LNCaP clone FGC (cell line): ENCODE measurements around the gene CPEB2.

Experiments used
- DNase-seq: peaks from one replicate; pipeline ENCODE4 v3.0.0-alpha.2; 2011; ENCODE audit warnings: low read depth
- H3K4me3 ChIP-seq: 2 replicates; pipeline ENCODE4 v1.5.1; 2011; ENCODE audit warnings: mild to moderate bottlenecking, low read depth, low read length, control low read depth
- CTCF ChIP-seq: IDR thresholded peaks from 2 replicates; pipeline ENCODE4 v1.5.1; 2012; ENCODE audit warnings: mild to moderate bottlenecking; ENCODE audit not compliant: control insufficient read depth, insufficient read depth; ENCODE audit errors: extremely low read depth

The CPEB2 gene

GRCh38 chr4:15020502-15021286 lies 18.4 kb downstream of the CPEB2 start:
- no peak for DNase-seq
- TF ChIP-seq CTCF = no peak
- no peak overlapping the region for H3K4me3 ChIP-seq

GRCh38 chr4:15021311-15021710 lies 19.0 kb downstream of the CPEB2 start:
- no peak for DNase-seq
- no peak for TF ChIP-seq CTCF
- no peak overlapping the region for H3K4me3 ChIP-seq

GRCh38 chr4:15021946-15022345 lies 19.7 kb downstream of the CPEB2 start:
- TF ChIP-seq CTCF = no peak

GRCh38 chr4:15024386-15024785 lies 22.1 kb downstream of the CPEB2 start:
- no peak for TF ChIP-seq CTCF
- no peak for DNase-seq

More at GRCh38 chr4:15021946-15022345, 19.7 kb downstream of the CPEB2 start:
- H3K4me3 ChIP-seq = no peak overlapping the region
- no peak for DNase-seq

DNA sequence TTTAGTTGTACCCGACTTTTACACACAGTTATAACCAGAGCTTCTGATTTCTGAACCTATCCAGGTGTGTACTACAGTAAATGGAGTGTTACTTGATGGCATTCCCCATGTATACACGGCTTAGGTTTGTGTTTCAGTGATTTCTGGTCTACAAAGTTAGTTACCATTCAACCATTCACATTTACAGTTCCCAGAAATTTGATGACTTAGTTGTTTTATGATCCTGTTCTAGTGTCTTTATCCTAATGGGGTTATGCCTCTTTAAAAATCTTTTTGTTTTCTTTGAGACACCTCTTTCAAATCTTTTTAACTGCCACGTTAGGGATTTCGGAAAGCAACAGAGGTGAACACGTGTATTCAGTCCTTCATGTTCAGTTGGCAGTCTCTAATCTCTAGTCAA lies 23.4 kb downstream of the CPEB2 start:
- no peak overlapping the region for H3K4me3 ChIP-seq
- DNase-seq = no peak
- no peak for TF ChIP-seq CTCF

More at GRCh38 chr4:15024386-15024785, 22.1 kb downstream of the CPEB2 start:
- no peak overlapping the region for H3K4me3 ChIP-seq

- DNase-seq = no peak
- TF ChIP-seq CTCF = no peak
Measured at GRCh38 chr4:15027921-15028435, 25.7 kb downstream of the CPEB2 start.

More at GRCh38 chr4:15027921-15028435, 25.7 kb downstream of the CPEB2 start:
- H3K4me3 ChIP-seq = no peak overlapping the region
